ENCODE data around the gene OTUD1. TPM values are rescaled to one million over a fixed set of nuclear protein-coding genes. Genes with fewer than 3 reads are reported as not detected.
A peak's percentile ranks its signal among the peaks of the same experiment; 100 is the strongest.

The OTUD1 gene
- total RNA-seq, 1 donor from 2014 or later = 35.9 TPM

GRCh38 chr10:23421397-23421796, 17.5 kb upstream of the OTUD1 start:
- no peak for DNase-seq (ENCODE audit: low spot score)

GRCh38 chr10:23422003-23422411, 16.9 kb upstream of the OTUD1 start:
- DNase-seq (ENCODE audit: low spot score) = peak; percentile 60

DNA sequence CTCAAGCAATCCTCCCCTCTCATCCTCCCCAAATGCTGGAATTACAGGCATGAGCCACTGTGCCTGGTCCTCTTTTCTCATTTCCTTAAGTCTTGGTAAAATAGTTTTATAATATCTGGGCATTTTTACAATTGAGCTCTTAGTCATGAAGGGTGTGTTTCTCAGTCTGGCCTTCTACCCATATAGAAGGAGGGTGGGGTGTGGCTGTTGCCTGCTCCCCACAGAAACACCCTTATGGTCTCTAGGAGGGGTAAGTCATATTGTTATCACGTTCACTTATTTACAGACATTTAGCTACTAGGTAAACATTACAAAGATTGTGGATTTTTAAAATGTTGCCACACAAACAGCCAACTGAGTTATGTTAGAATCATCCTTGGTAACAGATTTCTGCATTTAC, 6.7 kb upstream of the OTUD1 start:
- DNase-seq (ENCODE audit: low spot score) = no peak

DNA sequence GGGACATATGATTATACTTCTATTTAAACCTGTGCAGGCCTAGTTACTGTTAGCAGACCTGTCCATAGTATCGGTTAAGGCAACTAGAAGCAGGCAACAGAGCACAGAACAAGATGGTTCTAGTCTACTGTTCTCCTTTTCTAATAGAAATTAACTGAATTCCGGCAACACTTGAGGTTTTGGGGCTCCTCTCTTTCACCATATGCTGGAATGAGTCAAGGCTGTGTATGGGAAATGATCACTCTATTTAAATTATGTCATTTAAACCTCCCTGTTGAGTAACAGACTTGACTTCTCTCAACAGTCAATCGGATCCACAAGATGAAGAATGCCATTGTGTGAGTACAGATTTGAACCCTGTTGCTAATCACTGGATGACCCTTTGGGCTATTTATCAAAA, 6.2 kb upstream of the OTUD1 start:
- DNase-seq (ENCODE audit: low spot score) = no peak

DNA sequence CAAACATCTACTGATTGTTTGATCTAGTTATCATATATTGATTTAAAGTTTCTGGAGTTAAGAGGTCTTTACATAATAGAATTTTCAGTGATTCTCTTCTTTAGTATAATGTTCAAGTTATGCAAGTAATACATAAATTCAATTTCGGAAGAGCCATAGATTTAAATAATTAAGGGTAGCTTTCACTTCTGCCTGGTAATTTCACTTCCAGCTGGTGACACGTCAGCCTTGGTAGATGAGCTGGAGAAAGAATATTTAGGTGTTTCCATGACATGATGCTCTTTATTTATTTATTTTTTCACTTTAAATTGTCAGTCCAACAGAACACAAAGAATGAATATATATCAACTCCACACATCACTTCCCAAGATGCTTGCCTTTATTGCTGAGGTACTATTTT, 5.2 kb upstream of the OTUD1 start:
- no peak for DNase-seq (ENCODE audit: low spot score)

DNA sequence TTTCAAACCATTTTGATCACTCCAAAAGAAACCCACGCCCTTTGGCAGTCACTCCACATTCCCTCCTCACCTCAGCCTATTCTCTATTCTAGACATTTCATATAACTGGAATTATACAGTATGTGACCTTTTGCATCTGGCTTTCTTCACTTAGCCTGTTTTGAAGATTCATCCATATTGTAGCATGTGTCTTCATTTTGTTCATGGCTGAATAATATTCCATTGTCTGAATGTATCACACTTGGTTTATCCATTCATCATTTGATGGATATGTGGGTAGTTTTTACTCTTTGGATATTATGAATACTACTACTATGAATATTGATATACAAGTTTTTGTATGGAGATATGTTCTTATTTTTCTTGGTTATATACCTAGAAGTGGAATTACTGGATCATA, 3.5 kb upstream of the OTUD1 start:
- no peak for DNase-seq (ENCODE audit: low spot score)

DNA sequence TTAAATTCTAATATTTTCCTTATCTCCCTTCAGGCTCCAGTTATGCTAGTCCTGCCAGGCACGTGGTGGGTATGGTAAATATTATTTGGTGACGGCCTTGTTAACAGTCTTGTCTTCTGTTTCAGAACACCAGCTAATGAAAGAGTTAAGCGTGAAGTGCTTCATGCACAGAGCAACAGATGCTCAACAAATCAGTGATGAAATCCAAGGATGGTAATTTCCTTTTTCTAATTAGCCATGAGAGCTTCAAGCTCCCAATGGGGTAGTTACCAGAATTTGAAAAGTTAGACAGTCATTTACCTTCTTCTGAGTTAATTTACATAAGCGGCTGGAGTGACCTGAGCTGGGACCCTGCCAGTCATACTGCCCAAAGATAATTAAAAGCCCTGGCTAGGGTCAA, 1.9 kb upstream of the OTUD1 start:
- no peak for DNase-seq (ENCODE audit: low spot score)

- no peak for DNase-seq (ENCODE audit: low spot score)
These were observed 820 bp upstream of the OTUD1 start for GRCh38 chr10:23437963-23438546.

DNA sequence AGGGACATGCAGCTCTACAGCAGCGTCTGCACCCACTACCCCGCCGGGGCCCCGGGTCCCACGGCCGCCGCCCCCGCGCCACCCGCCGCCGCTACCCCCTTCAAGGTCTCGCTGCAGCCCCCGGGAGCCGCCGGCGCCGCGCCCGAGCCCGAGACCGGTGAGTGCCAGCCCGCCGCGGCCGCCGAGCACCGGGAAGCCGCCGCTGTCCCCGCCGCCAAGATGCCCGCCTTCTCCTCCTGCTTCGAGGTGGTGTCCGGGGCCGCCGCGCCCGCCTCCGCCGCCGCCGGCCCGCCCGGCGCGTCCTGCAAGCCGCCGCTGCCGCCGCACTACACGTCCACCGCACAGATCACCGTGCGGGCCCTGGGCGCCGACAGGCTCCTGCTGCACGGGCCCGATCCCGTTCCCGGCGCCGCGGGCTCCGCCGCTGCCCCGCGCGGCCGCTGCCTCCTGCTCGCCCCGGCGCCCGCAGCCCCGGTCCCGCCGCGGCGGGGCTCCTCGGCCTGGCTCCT, 631 bp downstream of the OTUD1 start:
- no peak for DNase-seq (ENCODE audit: low spot score)

DNA sequence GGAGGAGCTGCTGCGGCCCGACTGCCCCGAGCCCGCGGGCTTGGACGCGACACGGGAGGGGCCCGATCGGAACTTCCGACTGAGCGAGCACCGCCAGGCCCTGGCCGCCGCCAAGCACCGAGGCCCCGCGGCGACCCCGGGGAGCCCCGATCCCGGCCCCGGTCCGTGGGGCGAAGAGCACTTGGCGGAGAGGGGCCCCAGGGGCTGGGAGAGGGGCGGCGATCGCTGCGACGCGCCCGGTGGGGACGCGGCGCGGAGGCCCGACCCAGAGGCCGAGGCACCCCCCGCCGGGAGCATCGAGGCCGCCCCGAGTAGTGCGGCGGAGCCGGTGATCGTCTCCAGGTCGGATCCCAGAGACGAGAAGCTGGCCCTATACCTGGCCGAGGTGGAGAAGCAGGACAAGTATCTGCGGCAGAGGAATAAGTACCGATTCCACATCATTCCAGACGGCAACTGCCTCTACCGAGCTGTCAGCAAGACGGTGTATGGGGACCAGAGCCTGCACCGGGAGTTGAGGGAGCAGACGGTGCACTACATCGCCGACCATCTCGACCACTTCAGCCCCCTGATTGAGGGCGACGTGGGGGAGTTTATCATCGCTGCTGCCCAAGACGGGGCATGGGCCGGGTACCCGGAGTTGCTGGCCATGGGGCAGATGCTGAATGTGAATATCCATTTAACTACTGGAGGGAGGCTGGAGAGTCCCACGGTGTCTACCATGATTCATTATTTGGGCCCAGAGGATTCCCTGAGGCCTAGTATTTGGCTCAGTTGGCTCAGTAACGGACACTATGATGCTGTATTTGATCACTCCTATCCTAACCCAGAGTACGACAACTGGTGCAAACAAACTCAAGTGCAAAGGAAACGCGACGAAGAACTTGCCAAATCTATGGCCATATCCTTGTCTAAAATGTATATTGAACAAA, 1.4 kb downstream of the OTUD1 start:
- DNase-seq (ENCODE audit: low spot score) = peak; percentile 21

- DNase-seq (ENCODE audit: low spot score) = no peak
These were observed 2.4 kb downstream of the OTUD1 start for GRCh38 chr10:23441251-23441650.

GRCh38 chr10:23442936-23443335, 4.1 kb downstream of the OTUD1 start:
- DNase-seq (ENCODE audit: low spot score) = no peak

GRCh38 chr10:23445591-23445990, 6.7 kb downstream of the OTUD1 start:
- DNase-seq (ENCODE audit: low spot score) = peak; percentile 29

DNA sequence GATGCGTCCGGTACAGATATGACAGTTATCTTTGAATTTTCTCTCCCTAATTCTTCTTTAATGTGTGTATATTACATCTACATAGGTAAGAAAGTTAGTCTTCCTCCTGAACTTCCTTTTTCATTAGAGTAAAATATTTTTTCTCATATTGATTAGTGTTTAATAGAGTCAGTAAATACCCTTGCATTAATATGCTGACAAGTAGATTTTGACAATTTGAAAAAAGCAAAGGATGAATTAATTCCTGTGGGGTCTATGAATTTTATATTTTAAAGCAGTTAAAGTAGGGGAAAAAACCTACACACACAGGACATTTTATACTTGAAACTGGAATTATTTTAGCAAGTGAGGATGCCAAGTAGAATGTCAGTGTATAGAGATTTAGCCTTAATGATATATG, 9.4 kb downstream of the OTUD1 start:
- DNase-seq (ENCODE audit: low spot score) = no peak

DNA sequence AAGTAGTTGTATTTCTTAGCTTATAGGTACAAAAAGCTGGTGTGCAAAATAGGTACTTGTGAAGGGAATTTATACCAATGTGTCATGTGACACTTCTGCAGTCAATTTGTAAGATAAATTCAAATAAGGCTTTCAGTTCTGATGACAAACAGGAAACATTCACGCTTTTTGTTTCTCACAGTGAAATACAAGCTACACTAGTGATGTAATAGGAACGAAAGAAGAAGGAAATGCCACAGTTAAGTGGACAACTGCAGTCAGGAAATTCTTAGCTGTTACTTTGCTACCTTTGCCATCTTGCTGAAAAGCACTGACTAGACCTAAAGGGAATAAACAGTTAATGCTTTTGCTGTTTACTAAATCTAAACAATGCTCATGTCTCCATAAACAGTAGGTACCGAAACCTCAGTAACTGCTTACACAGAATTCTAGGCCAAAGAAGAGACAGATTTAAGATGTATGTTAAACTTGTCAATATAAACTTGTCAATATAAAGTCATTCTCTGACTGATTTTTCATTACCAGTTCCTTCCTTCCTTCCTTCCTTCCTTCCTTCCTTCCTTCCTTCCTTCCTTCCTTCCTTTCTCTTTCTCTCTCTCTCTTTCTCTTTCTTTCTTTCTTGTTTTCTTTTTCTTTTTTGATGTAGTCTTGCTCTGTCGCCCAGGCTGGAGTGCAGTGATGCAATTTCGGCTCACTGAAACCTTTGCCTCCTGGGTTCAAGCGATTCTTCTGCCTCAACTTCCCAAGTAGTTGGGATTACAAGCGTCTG, 10.1 kb downstream of the OTUD1 start:
- peak; percentile 20 for DNase-seq (ENCODE audit: low spot score)

- no peak for DNase-seq (ENCODE audit: low spot score)
These were observed 13.3 kb downstream of the OTUD1 start for GRCh38 chr10:23452033-23452655.

GRCh38 chr10:23453465-23453864, 14.6 kb downstream of the OTUD1 start:
- DNase-seq (ENCODE audit: low spot score) = no peak

DNA sequence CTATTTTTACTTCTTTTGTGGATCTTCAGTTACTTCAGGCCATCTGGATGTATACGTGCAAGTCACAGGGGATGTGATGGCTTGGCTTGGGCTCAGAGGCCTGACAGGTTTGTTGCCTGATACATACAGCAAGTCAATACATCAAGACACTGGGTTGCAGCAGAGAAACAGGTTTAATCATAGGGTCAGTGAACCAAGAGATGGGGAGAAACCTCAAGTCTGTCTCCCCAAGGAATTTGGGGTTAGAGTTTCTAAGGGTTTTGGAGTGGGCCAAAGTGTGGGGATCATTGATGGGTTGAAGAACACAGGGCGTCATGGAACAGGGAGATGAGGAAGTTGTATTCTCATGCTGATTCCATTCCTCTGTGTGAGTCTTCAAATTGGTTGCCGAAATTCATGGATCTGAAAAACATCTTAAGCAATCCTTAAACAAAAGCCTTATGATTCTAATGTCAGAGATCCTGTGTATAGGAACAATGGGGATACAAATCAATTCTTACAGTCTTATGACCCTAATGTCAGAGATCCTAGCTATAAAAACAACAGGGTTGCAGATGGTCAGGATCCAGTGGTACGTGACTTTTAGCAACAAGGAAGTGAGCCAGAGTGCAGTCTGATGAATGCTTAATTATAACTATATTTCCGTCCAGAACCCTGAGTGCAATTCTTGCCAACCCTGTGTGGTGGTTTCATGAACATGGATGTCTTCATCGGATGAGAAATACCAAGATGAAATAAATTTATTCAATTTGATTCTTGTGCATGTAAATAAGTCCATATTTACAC, 18.9 kb downstream of the OTUD1 start:
- DNase-seq (ENCODE audit: low spot score) = no peak

DNA sequence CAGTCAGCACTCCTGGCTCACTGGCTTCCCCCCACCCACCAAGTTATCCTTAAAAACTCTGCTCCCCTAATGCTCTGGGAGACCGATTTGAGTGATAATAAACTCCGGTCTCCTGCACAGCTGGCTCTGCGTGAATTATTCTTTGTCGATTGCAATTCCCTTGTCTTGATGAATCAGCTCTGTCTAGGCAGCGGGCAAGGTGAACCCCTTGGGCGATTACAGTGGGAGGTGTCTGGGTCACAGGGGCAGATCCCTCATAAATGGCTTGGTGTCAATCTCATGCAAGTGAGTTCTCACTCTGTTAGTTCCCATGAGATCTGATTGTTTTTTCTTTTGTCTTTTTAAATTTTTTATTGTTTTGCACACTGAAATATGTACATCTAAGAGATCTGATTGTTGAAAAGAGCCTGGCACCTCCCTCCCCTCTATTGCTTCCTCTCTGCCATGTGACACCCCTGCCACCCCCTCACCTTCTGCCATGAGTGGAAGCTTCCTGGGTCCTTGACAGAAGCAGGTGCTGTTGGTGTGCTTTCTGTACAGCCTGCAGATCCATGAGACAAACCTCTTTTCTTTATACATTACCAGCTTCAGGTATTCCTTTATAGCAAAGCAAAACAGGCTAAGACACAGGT, 20.5 kb downstream of the OTUD1 start:
- DNase-seq (ENCODE audit: low spot score) = no peak

- DNase-seq (ENCODE audit: low spot score) = no peak
These were observed 22.7 kb downstream of the OTUD1 start for GRCh38 chr10:23461557-23461956.
